Prostate gland (tissue), 2 donors: Measurements from ENCODE around the gene CCDC196.

Experiments used
- CTCF ChIP-seq, 4 experiments: fragments of 200-600 bp in 2 of 4; fragments of 450-650 bp in 2 of 4; sonication (generic) in 2 of 4; IDR thresholded peaks; 1 replicate in 3 of 4; 2 replicates in 1 of 4; pipeline ENCODE4 v1.5.1; 2016 to 2019; ENCODE audit warnings: antibody characterized with exemption in 4 of 4, mild to moderate bottlenecking in 2 of 4, moderate library complexity in 2 of 4
- POLR2A ChIP-seq: fragments of 450-650 bp; IDR thresholded peaks from one replicate; pipeline ENCODE4 v1.6.1; 2016; ENCODE audit warnings: antibody characterized with exemption, mild to moderate bottlenecking
- POLR2AphosphoS5 ChIP-seq: sonication (generic); formaldehyde crosslinking; IDR thresholded peaks from one replicate; pipeline ENCODE4 v1.6.1; 2017; ENCODE audit warnings: antibody characterized with exemption

GRCh38 chr14:66501592-66501991 lies 15.4 kb downstream of the CCDC196 start:
- TF ChIP-seq POLR2A (no peak), CTCF (IDR thresholded peaks at IDR 0.05) (no peak), POLR2AphosphoS5 (no peak)
